Tibial nerve (tissue), 3 donors: ENCODE results near the gene DUS2.

Experiments
- CTCF ChIP-seq, 5 experiments: fragments of 200-600 bp in 3 of 5; fragments of 450-650 bp in 2 of 5; sonication (generic) in 3 of 5; IDR thresholded peaks; one replicate each; pipeline ENCODE4 v1.5.1; 2016 to 2019; ENCODE audit warnings: antibody characterized with exemption in 5 of 5, mild to moderate bottlenecking in 3 of 5, moderate library complexity in 2 of 5
- POLR2A ChIP-seq, 2 donors: fragments of 450-650 bp; IDR thresholded peaks; one replicate each; pipeline ENCODE4 v1.6.1; 2017; ENCODE audit warnings: antibody characterized with exemption in 2 of 2, mild to moderate bottlenecking in 2 of 2, moderate library complexity in 2 of 2

DNA sequence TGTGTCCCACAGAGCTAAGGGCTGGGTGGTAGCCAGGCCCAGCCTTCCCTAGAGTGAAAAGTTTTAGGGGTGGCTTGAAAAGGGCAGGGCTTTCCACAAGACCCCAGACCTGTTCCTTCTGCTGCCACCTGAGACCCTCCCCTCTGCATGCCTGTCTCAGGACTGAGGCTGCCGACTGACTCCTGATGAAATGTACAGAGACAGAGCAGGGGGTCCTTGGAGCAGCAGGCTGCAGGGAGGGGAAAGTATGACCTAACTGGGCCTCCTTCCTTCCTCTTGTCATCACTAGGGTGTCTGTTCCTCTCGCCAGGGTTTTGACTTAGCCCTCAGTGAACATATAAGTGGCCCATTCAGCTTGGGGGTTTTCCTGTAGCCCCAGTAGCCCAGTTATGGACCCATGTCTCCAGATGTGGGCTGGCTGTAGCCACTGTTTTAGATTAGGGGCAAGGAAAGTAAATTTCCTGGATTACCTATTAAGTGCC lies 47.2 kb downstream of the DUS2 start:
- TF ChIP-seq CTCF (IDR thresholded peaks at IDR 0.05) = no peak
- TF ChIP-seq POLR2A (IDR thresholded peaks at IDR 0.05) = no peak
